Mesenchymal stem cell (in vitro differentiated cells and primary cell): ENCODE results near the gene DDAH1.

Experiments
- DNase-seq: peaks from one replicate; pipeline ENCODE4 v3.0.0-alpha.2; 2013
- H2AFZ ChIP-seq: one replicate; pipeline ENCODE4 v1.6.1; 2013; ENCODE audit warnings: low read depth, mild to moderate bottlenecking, control low read depth, inconsistent platforms, low read length, moderate library complexity
- H2AK5ac ChIP-seq: 2 replicates; pipeline ENCODE4 v1.6.1; 2013; ENCODE audit warnings: low read length, moderate library complexity, mild to moderate bottlenecking, inconsistent platforms; ENCODE audit not compliant: severe bottlenecking
- H2BK120ac ChIP-seq: one replicate; pipeline ENCODE4 v1.6.1; 2013; ENCODE audit warnings: low read depth, mild to moderate bottlenecking, inconsistent platforms, low read length, moderate library complexity
- H2BK12ac ChIP-seq, 2 experiments: one replicate each; pipeline ENCODE4 v1.6.1; 2013; ENCODE audit warnings: inconsistent platforms in 2 of 2, low read length in 2 of 2, mild to moderate bottlenecking in 2 of 2, moderate library complexity in 2 of 2, control low read depth in 1 of 2
- H2BK15ac ChIP-seq: one replicate; pipeline ENCODE4 v1.6.1; 2013; ENCODE audit warnings: mild to moderate bottlenecking, low read depth, inconsistent platforms; ENCODE audit not compliant: poor library complexity, severe bottlenecking
- H2BK5ac ChIP-seq: 2 replicates; pipeline ENCODE4 v1.6.1; 2013; ENCODE audit warnings: low read depth, mild to moderate bottlenecking, low read length, control low read depth, inconsistent platforms; ENCODE audit not compliant: poor library complexity, severe bottlenecking
- H3K14ac ChIP-seq, 2 experiments: one replicate each; pipeline ENCODE4 v1.6.1; 2013; ENCODE audit warnings: inconsistent platforms in 2 of 2, low read length in 2 of 2, control low read depth in 1 of 2, mild to moderate bottlenecking in 1 of 2, moderate library complexity in 1 of 2
- H3K18ac ChIP-seq, 2 experiments: one replicate each; pipeline ENCODE4 v1.6.1; 2013; ENCODE audit warnings: inconsistent platforms in 2 of 2, low read length in 2 of 2, control low read depth in 1 of 2, low read depth in 1 of 2, mild to moderate bottlenecking in 1 of 2
- H3K23ac ChIP-seq, 2 experiments: one replicate each; pipeline ENCODE4 v1.6.1; 2013; ENCODE audit warnings: inconsistent platforms in 2 of 2, low read length in 2 of 2, mild to moderate bottlenecking in 2 of 2, moderate library complexity in 2 of 2, control low read depth in 1 of 2
- H3K27ac ChIP-seq: 2 replicates; pipeline ENCODE4 v1.5.1; 2013; ENCODE audit warnings: mild to moderate bottlenecking, moderate library complexity, low read length, control low read depth, inconsistent platforms; ENCODE audit not compliant: poor library complexity, severe bottlenecking
- H3K27me3 ChIP-seq, 2 experiments: 2 replicates each; pipeline versions ENCODE4 v1.6.1 to v1.7.0; 2013; ENCODE audit warnings: low read length in 2 of 2, mild to moderate bottlenecking in 2 of 2, moderate library complexity in 2 of 2, control low read depth in 1 of 2, inconsistent platforms in 1 of 2; ENCODE audit not compliant: control insufficient read depth in 1 of 2, insufficient read depth in 1 of 2
- H3K36me3 ChIP-seq, 2 experiments: 2 replicates each; pipeline versions ENCODE4 v1.6.1 to v1.7.0; 2013; ENCODE audit warnings: low read length in 2 of 2, control low read depth in 1 of 2, inconsistent platforms in 1 of 2, low read depth in 1 of 2, mild to moderate bottlenecking in 1 of 2; ENCODE audit not compliant: insufficient read depth in 2 of 2, control insufficient read depth in 1 of 2
- H3K4ac ChIP-seq, 2 experiments: one replicate each; pipeline ENCODE4 v1.6.1; 2013; ENCODE audit warnings: inconsistent platforms in 2 of 2, low read length in 2 of 2, mild to moderate bottlenecking in 2 of 2, moderate library complexity in 2 of 2, control low read depth in 1 of 2, low read depth in 1 of 2
- H3K4me1 ChIP-seq: 2 replicates; pipeline ENCODE4 v1.6.1; 2013; ENCODE audit warnings: low read depth, low read length, control low read depth; ENCODE audit not compliant: control insufficient read depth, insufficient read depth
- H3K4me2 ChIP-seq: 2 replicates; pipeline ENCODE4 v1.6.1; 2013; ENCODE audit warnings: low read length, mild to moderate bottlenecking, inconsistent platforms; ENCODE audit not compliant: poor library complexity, severe bottlenecking
- H3K4me3 ChIP-seq, 2 experiments: 2 replicates each; pipeline versions ENCODE4 v1.5.1 to v1.7.0; 2013; ENCODE audit warnings: low read length in 2 of 2, mild to moderate bottlenecking in 2 of 2, control low read depth in 1 of 2, low read depth in 1 of 2; ENCODE audit not compliant: insufficient read depth in 1 of 2
- H3K79me1 ChIP-seq: replicated peaks from 2 replicates; pipeline ENCODE4 v1.6.1; 2013; ENCODE audit warnings: mild to moderate bottlenecking, control low read depth, low read length, inconsistent platforms; ENCODE audit not compliant: poor library complexity, severe bottlenecking
- H3K9ac ChIP-seq: 2 replicates; pipeline ENCODE4 v1.7.0; 2013; ENCODE audit warnings: mild to moderate bottlenecking, low read length, moderate library complexity
- H3K9me3 ChIP-seq: 2 replicates; pipeline ENCODE4 v1.7.0; 2013; ENCODE audit warnings: mild to moderate bottlenecking, low read length; ENCODE audit not compliant: control insufficient read depth
- H4K8ac ChIP-seq: one replicate; pipeline ENCODE4 v1.6.1; 2013; ENCODE audit warnings: inconsistent platforms, mild to moderate bottlenecking, low read length, moderate library complexity
- H4K91ac ChIP-seq: one replicate; pipeline ENCODE4 v1.6.1; 2013; ENCODE audit warnings: mild to moderate bottlenecking, low read length, inconsistent platforms
- WGBS: methylation state at CpG from one replicate; pipeline ENCODE4 v1.1.7; 2013; ENCODE audit warnings: mixed read lengths; 5-methylcytosine and 5-hydroxymethylcytosine counted together

The DDAH1 gene

GRCh38 chr1:85330214-85330631, 134.7 kb downstream of the DDAH1 start:
- Histone ChIP-seq H3K27me3 (no peaks in the 10 kb centered on the region), H3K4me2 (no peak overlapping the region), H2BK15ac (peak overlapping the region; percentile 46), H3K23ac (no peak overlapping the region), H2BK5ac (peak overlapping the region; percentile 63), H3K18ac (peak overlapping the region; percentile 88 to 99), H3K4ac (peak overlapping the region; percentile 59 to 92), H4K91ac (peak overlapping the region; percentile 96), H3K9ac (peak overlapping the region; percentile 74), H3K4me3 (no peak overlapping the region), H3K9me3 (peaks cover 14% of the 10 kb centered on the region), H2BK12ac (peak overlapping the region; percentile 97), H3K79me1 (peaks cover 24% of the 10 kb centered on the region), H3K14ac (peak overlapping the region in 1 of 2 experiments; percentile 46), H2BK120ac (peak overlapping the region; percentile 67), H3K27ac (peak overlapping the region; percentile 97), H2AFZ (no peak overlapping the region), H2AK5ac (peak overlapping the region; percentile 99), H3K36me3 (peaks cover 0 to 13% of the 10 kb centered on the region in 2 experiments), H3K4me1 (peaks cover 16% of the 10 kb centered on the region), H4K8ac (peak overlapping the region; percentile 94)
- WGBS = 0% methylated on average over 2 of the region's 3 CpGs
- DNase-seq = peak; percentile 77

- Histone ChIP-seq H3K27me3 (no peaks in the 10 kb centered on the region), H3K4ac (peak overlapping the region; percentile 10 to 17), H4K91ac (no peak overlapping the region), H2BK5ac (peak overlapping the region; percentile 78), H2AK5ac (peak overlapping the region; percentile 99), H3K4me3 (no peak overlapping the region), H3K14ac (no peak overlapping the region), H3K27ac (peak overlapping the region; percentile 94), H3K9me3 (peaks cover 7% of the 10 kb centered on the region), H3K36me3 (peaks cover 0 to 13% of the 10 kb centered on the region in 2 experiments), H2AFZ (no peak overlapping the region), H4K8ac (no peak overlapping the region), H3K23ac (no peak overlapping the region), H3K18ac (peak overlapping the region; percentile 74 to 76), H3K79me1 (peaks cover 23% of the 10 kb centered on the region), H2BK120ac (no peak overlapping the region), H3K4me2 (no peak overlapping the region), H3K4me1 (peaks cover 18% of the 10 kb centered on the region), H3K9ac (peak overlapping the region; percentile 74), H2BK15ac (no peak overlapping the region), H2BK12ac (peak overlapping the region in 1 of 2 experiments; percentile 86)
- 2% methylated on average over 3 of the region's 3 CpGs for WGBS
- DNase-seq = peak; percentile 96
Observed at GRCh38 chr1:85328713-85329397, 136.1 kb downstream of the DDAH1 start.

- no peak overlapping the region for H3K14ac ChIP-seq
- no peak overlapping the region for H3K23ac ChIP-seq
Observed at GRCh38 chr1:85327759-85328158, 137.2 kb downstream of the DDAH1 start.

GRCh38 chr1:85326851-85327250, 138.1 kb downstream of the DDAH1 start:
- DNase-seq = no peak
- H2AK5ac ChIP-seq = peak overlapping the region; percentile 67
- H2BK5ac ChIP-seq = no peak overlapping the region
- no peak overlapping the region for H2AFZ ChIP-seq
- H2BK120ac ChIP-seq = no peak overlapping the region
- H3K36me3 ChIP-seq = peaks cover 1 to 3% of the 10 kb centered on the region in 2 experiments
- WGBS = 99% methylated on average over 5 of the region's 5 CpGs
- no peak overlapping the region for H3K14ac ChIP-seq
- peaks cover 15% of the 10 kb centered on the region for H3K4me1 ChIP-seq
- H3K9me3 ChIP-seq = no peaks in the 10 kb centered on the region
- peak overlapping the region; percentile 82 for H3K27ac ChIP-seq
- no peak overlapping the region for H4K91ac ChIP-seq
- H4K8ac ChIP-seq = no peak overlapping the region
- no peak overlapping the region for H3K4me3 ChIP-seq
- H2BK15ac ChIP-seq = no peak overlapping the region
- no peak overlapping the region for H3K9ac ChIP-seq
- H3K23ac ChIP-seq = no peak overlapping the region
- no peaks in the 10 kb centered on the region for H3K27me3 ChIP-seq
- peaks cover 14% of the 10 kb centered on the region for H3K79me1 ChIP-seq
- no peak overlapping the region for H3K4me2 ChIP-seq
- peak overlapping the region in 1 of 2 experiments; percentile 17 for H3K18ac ChIP-seq
- H3K4ac ChIP-seq = no peak overlapping the region
- peak overlapping the region in 1 of 2 experiments; percentile 39 for H2BK12ac ChIP-seq

More at GRCh38 chr1:85327759-85328158, 137.2 kb downstream of the DDAH1 start:
- H4K8ac ChIP-seq = no peak overlapping the region
- H3K9ac ChIP-seq = peak overlapping the region; percentile 61
- H3K9me3 ChIP-seq = no peaks in the 10 kb centered on the region
- no CpG with 5 or more reads among the region's 2 CpGs for WGBS
- H2AK5ac ChIP-seq = peak overlapping the region; percentile 99
- H2BK12ac ChIP-seq = no peak overlapping the region
- H2BK5ac ChIP-seq = peak overlapping the region; percentile 47
- no peak overlapping the region for H3K4me3 ChIP-seq
- H3K4ac ChIP-seq = peak overlapping the region in 1 of 2 experiments; percentile 17
- H3K4me1 ChIP-seq = peaks cover 18% of the 10 kb centered on the region
- no peaks in the 10 kb centered on the region for H3K27me3 ChIP-seq
- peak overlapping the region; percentile 94 for H3K27ac ChIP-seq
- H2BK15ac ChIP-seq = no peak overlapping the region
- no peak overlapping the region for H2BK120ac ChIP-seq
- H3K18ac ChIP-seq = peak overlapping the region in 1 of 2 experiments; percentile 76
- H3K79me1 ChIP-seq = peaks cover 23% of the 10 kb centered on the region
- no peak overlapping the region for H4K91ac ChIP-seq
- peaks cover 3 to 10% of the 10 kb centered on the region in 2 experiments for H3K36me3 ChIP-seq
- H2AFZ ChIP-seq = no peak overlapping the region
- H3K4me2 ChIP-seq = no peak overlapping the region
- no peak for DNase-seq
